SH-SY5Y (cell line): ENCODE results near the gene FNDC5.

Experiments
- GATA2 ChIP-seq: IDR thresholded peaks from 2 replicates; pipeline ENCODE4 v1.6.1; 2011; ENCODE audit warnings: mild to moderate bottlenecking, low read depth, low read length
- GATA3 ChIP-seq: IDR thresholded peaks from 2 replicates; pipeline ENCODE4 v1.6.1; 2011; ENCODE audit warnings: low read depth, mild to moderate bottlenecking, low read length, moderate library complexity

- TF ChIP-seq GATA3 (no peak), GATA2 (no peak)
Measured at GRCh38 chr1:32867671-32868070, 3.0 kb downstream of the FNDC5 start.
